Muscle layer of duodenum (tissue), 2 donors: ENCODE measurements around the gene MFNG.
"Not testable (repeated sequence)": the region's sequence is repeated elsewhere in the genome, so short reads cannot be mapped to it uniquely, and the experiment has no call there.

Experiments
- H3K27ac ChIP-seq: one replicate; pipeline ENCODE4 v1.7.0; 2013; ENCODE audit warnings: mild to moderate bottlenecking, low read length
- H3K27me3 ChIP-seq: one replicate; pipeline ENCODE4 v1.7.0; 2013; ENCODE audit warnings: low read depth, mild to moderate bottlenecking, control low read depth, low read length
- H3K36me3 ChIP-seq, 2 donors: one replicate each; pipeline ENCODE4 v1.7.0; 2013; ENCODE audit warnings: low read length in 2 of 2, control low read depth in 1 of 2, mild to moderate bottlenecking in 1 of 2; ENCODE audit not compliant: insufficient read depth in 2 of 2, control insufficient read depth in 1 of 2
- H3K4me1 ChIP-seq, 2 donors: one replicate each; pipeline ENCODE4 v1.7.0; 2013; ENCODE audit warnings: low read length in 2 of 2, mild to moderate bottlenecking in 2 of 2, control low read depth in 1 of 2, moderate library complexity in 1 of 2; ENCODE audit not compliant: insufficient read depth in 2 of 2, control insufficient read depth in 1 of 2
- H3K4me3 ChIP-seq, 2 donors: one replicate each; pipeline ENCODE4 v1.7.0; 2013; ENCODE audit warnings: low read length in 2 of 2, low read depth in 1 of 2, mild to moderate bottlenecking in 1 of 2
- H3K9me3 ChIP-seq, 2 donors: one replicate each; pipeline ENCODE4 v1.7.0; 2013; ENCODE audit warnings: low read length in 2 of 2, control low read depth in 1 of 2, mild to moderate bottlenecking in 1 of 2; ENCODE audit not compliant: control insufficient read depth in 1 of 2
- donor health status: healthy.

The MFNG gene

GRCh38 chr22:37480387-37481346 is 5.5 kb downstream of the MFNG start:
- H3K4me1 ChIP-seq, result peaks cover 0 to 6% of the 10 kb centered on the region in 2 donors
- no peaks in the 10 kb centered on the region for H3K9me3 ChIP-seq
- H3K27ac ChIP-seq, result no peak overlapping the region
- no peak overlapping the region for H3K4me3 ChIP-seq
- no peaks in the 10 kb centered on the region for H3K36me3 ChIP-seq
- no peaks in the 10 kb centered on the region for H3K27me3 ChIP-seq

- peaks cover 0 to 6% of the 10 kb centered on the region in 2 donors for H3K4me1 ChIP-seq
- H3K27me3 ChIP-seq, result no peaks in the 10 kb centered on the region
- no peak overlapping the region for H3K27ac ChIP-seq
- H3K9me3 ChIP-seq, result no peaks in the 10 kb centered on the region
- no peaks in the 10 kb centered on the region for H3K36me3 ChIP-seq
- H3K4me3 ChIP-seq, result no peak overlapping the region
Observed at GRCh38 chr22:37479196-37479595, 7.0 kb downstream of the MFNG start.

GRCh38 chr22:37476389-37477329 is 9.5 kb downstream of the MFNG start:
- H3K36me3 ChIP-seq, result no peaks in the 10 kb centered on the region

GRCh38 chr22:37474447-37475090 is 11.6 kb downstream of the MFNG start:
- H3K27ac ChIP-seq, result no peak overlapping the region
- H3K4me3 ChIP-seq, result no peak overlapping the region
- no peaks in the 10 kb centered on the region for H3K9me3 ChIP-seq
- H3K27me3 ChIP-seq, result no peaks in the 10 kb centered on the region
- no peaks in the 10 kb centered on the region for H3K36me3 ChIP-seq
- H3K4me1 ChIP-seq, result no peaks in the 10 kb centered on the region

More at GRCh38 chr22:37476389-37477329, 9.5 kb downstream of the MFNG start:
- Histone ChIP-seq H3K27ac (no peak overlapping the region), H3K27me3 (no peaks in the 10 kb centered on the region), H3K4me1 (no peaks in the 10 kb centered on the region), H3K4me3 (no peak overlapping the region), H3K9me3 (no peaks in the 10 kb centered on the region)

- Histone ChIP-seq H3K27ac (no peak overlapping the region), H3K4me1 (no peaks in the 10 kb centered on the region), H3K9me3 (no peaks in the 10 kb centered on the region), H3K36me3 (no peaks in the 10 kb centered on the region), H3K4me3 (no peak overlapping the region), H3K27me3 (no peaks in the 10 kb centered on the region)
Observed at GRCh38 chr22:37473437-37473946, 12.7 kb downstream of the MFNG start.

- Histone ChIP-seq H3K36me3 (no peaks in the 10 kb centered on the region), H3K27me3 (no peaks in the 10 kb centered on the region), H3K4me3 (no peak overlapping the region), H3K9me3 (no peaks in the 10 kb centered on the region), H3K27ac (no peak overlapping the region), H3K4me1 (no peaks in the 10 kb centered on the region)
Observed at GRCh38 chr22:37472418-37473006, 13.7 kb downstream of the MFNG start.

- Histone ChIP-seq H3K4me1 (no peaks in the 10 kb centered on the region), H3K4me3 (no peak overlapping the region), H3K27ac (no peak overlapping the region), H3K27me3 (no peaks in the 10 kb centered on the region), H3K36me3 (no peaks in the 10 kb centered on the region), H3K9me3 (no peaks in the 10 kb centered on the region)
Observed at GRCh38 chr22:37471727-37472417, 14.3 kb downstream of the MFNG start.

- Histone ChIP-seq H3K36me3 (no peaks in the 10 kb centered on the region), H3K4me3 (no peak overlapping the region), H3K9me3 (no peaks in the 10 kb centered on the region), H3K4me1 (no peaks in the 10 kb centered on the region), H3K27ac (no peak overlapping the region), H3K27me3 (no peaks in the 10 kb centered on the region)
Observed at GRCh38 chr22:37470087-37470445, 16.1 kb downstream of the MFNG start.

GRCh38 chr22:37469416-37470086 is 16.6 kb downstream of the MFNG start:
- H3K27me3 ChIP-seq, result no peaks in the 10 kb centered on the region
- no peaks in the 10 kb centered on the region for H3K4me1 ChIP-seq
- no peak overlapping the region for H3K27ac ChIP-seq
- no peaks in the 10 kb centered on the region for H3K36me3 ChIP-seq
- no peak overlapping the region for H3K4me3 ChIP-seq
- no peaks in the 10 kb centered on the region for H3K9me3 ChIP-seq

GRCh38 chr22:37468201-37468695 is 17.9 kb downstream of the MFNG start:
- H3K27me3 ChIP-seq, H3K27ac ChIP-seq, H3K4me1 ChIP-seq, H3K4me3 ChIP-seq, H3K9me3 ChIP-seq, H3K36me3 ChIP-seq: not testable (repeated sequence)
